HUES6 (cell line): ENCODE results near the gene ESF1.

Source experiments
- H3K27ac ChIP-seq: 2 replicates; pipeline ENCODE4 v1.7.0; 2013; ENCODE audit warnings: low read depth, mild to moderate bottlenecking, low read length, inconsistent platforms
- H3K27me3 ChIP-seq: 2 replicates; pipeline ENCODE4 v1.6.1; 2013; ENCODE audit warnings: low read length; ENCODE audit not compliant: control insufficient read depth, insufficient read depth
- H3K36me3 ChIP-seq: 2 replicates; pipeline ENCODE4 v1.6.1; 2013; ENCODE audit warnings: low read length; ENCODE audit not compliant: control insufficient read depth, insufficient read depth
- H3K4me1 ChIP-seq: 2 replicates; pipeline ENCODE4 v1.6.1; 2013; ENCODE audit warnings: low read length; ENCODE audit not compliant: control insufficient read depth, insufficient read depth
- H3K4me3 ChIP-seq: 2 replicates; pipeline ENCODE4 v1.5.1; 2013; ENCODE audit warnings: low read depth, low read length
- H3K9ac ChIP-seq: one replicate; pipeline ENCODE4 v1.6.1; 2013; ENCODE audit warnings: mild to moderate bottlenecking, low read length
- H3K9me3 ChIP-seq: 2 replicates; pipeline ENCODE4 v1.6.1; 2013; ENCODE audit warnings: low read depth, low read length; ENCODE audit not compliant: control insufficient read depth, insufficient read depth

ESF1 gene

GRCh38 chr20:13810446-13810845 is 25.7 kb upstream of the ESF1 start:
- Histone ChIP-seq H3K4me1 (no peaks in the 10 kb centered on the region), H3K36me3 (peaks cover 77% of the 10 kb centered on the region), H3K9me3 (no peaks in the 10 kb centered on the region), H3K27ac (no peak overlapping the region), H3K9ac (no peak overlapping the region), H3K27me3 (no peaks in the 10 kb centered on the region), H3K4me3 (no peak overlapping the region)

DNA sequence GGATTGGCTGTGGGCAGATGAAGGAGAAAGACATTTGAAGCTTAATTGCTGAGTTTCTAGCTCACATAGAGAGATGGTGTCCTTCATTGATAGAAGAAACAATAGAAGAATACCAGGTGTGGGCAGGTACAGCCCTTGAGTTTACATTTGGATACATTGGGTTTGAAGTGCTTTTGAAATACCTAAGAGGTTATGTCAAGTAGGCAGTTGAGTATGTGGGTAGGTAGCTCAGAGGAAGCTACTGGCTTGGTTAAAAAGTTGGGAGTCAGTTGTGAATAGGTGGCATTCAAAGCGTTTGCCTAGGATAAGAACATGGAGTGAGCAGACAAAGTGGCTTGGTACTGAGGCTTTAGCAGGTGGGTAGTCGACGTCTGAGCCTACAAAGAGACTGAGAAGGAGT is 25.1 kb upstream of the ESF1 start:
- peaks cover 75% of the 10 kb centered on the region for H3K36me3 ChIP-seq
- H3K27me3 ChIP-seq: no peaks in the 10 kb centered on the region
- H3K9ac ChIP-seq: no peak overlapping the region
- H3K27ac ChIP-seq: no peak overlapping the region
- H3K4me3 ChIP-seq: no peak overlapping the region
- H3K9me3 ChIP-seq: no peaks in the 10 kb centered on the region
- no peaks in the 10 kb centered on the region for H3K4me1 ChIP-seq

GRCh38 chr20:13809373-13809772 is 24.7 kb upstream of the ESF1 start:
- Histone ChIP-seq H3K9ac (no peak overlapping the region), H3K27ac (no peak overlapping the region), H3K9me3 (no peaks in the 10 kb centered on the region), H3K27me3 (no peaks in the 10 kb centered on the region), H3K4me3 (no peak overlapping the region), H3K4me1 (no peaks in the 10 kb centered on the region), H3K36me3 (peaks cover 74% of the 10 kb centered on the region)

DNA sequence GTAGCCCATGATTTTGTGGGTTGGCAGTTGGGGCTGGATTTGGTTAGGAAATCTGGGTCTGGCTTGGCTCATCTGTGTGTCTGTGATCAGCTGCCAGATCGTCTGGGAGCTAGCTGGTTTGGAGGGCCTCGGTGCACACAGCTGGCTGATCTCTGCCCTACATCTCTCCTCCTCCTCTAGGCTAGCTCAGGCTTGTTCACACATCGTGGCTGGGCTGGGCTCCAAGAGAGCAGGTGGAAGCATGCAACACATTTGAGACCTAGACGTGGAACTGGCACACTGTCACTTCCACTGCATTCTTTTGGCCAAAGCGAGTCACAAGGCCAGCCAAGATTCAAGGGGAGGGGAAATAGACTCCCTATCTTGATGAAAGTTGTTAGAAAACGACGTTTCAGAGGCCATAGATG is 16.0 kb upstream of the ESF1 start:
- Histone ChIP-seq H3K4me1 (no peaks in the 10 kb centered on the region), H3K27me3 (no peaks in the 10 kb centered on the region), H3K9ac (no peak overlapping the region), H3K36me3 (peaks cover 87% of the 10 kb centered on the region), H3K4me3 (no peak overlapping the region), H3K9me3 (no peaks in the 10 kb centered on the region), H3K27ac (no peak overlapping the region)

DNA sequence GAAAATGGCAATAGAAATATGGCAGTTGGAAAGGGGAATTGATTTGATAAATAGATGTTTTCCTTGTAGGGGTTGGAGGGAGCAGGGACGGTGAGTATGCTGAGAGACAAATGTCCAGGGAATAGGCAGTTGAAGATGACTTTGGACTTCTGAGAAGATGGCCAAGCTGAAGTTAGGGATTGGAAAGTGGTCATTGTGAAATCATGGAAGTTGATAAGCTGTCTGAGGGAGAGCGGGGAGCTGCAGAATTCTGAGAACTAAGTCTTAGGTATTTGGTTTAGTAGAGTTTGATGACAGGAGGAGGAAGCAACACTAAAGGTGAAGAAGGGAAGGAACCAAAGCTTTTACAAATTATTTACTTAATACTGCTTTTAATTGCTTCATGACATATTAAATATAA is 15.3 kb upstream of the ESF1 start:
- Histone ChIP-seq H3K9ac (no peak overlapping the region), H3K4me1 (no peaks in the 10 kb centered on the region), H3K4me3 (no peak overlapping the region), H3K27ac (no peak overlapping the region), H3K27me3 (no peaks in the 10 kb centered on the region), H3K36me3 (peaks cover 93% of the 10 kb centered on the region), H3K9me3 (no peaks in the 10 kb centered on the region)

DNA sequence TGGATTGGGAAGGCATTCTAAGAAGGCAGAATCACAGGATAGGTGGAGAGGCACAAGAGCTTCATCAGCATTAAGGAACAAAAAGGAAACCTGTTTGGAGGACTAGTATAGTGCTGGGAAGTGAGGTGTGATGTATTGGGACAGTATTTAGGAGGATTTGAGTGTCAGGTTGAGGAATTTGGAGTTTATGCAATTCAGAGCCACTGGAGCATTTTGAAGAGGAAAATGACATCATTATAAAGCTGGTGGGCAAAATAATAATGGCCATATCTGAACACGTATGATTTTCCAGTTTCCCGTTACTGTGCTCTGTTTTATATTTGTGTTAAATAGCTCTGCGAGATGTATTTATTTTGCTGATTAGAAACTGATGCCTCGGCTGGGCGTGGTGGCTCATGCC is 14.3 kb upstream of the ESF1 start:
- Histone ChIP-seq H3K4me1 (no peaks in the 10 kb centered on the region), H3K36me3 (peaks cover 94% of the 10 kb centered on the region), H3K4me3 (no peak overlapping the region), H3K27me3 (no peaks in the 10 kb centered on the region), H3K27ac (no peak overlapping the region), H3K9ac (no peak overlapping the region), H3K9me3 (no peaks in the 10 kb centered on the region)

DNA sequence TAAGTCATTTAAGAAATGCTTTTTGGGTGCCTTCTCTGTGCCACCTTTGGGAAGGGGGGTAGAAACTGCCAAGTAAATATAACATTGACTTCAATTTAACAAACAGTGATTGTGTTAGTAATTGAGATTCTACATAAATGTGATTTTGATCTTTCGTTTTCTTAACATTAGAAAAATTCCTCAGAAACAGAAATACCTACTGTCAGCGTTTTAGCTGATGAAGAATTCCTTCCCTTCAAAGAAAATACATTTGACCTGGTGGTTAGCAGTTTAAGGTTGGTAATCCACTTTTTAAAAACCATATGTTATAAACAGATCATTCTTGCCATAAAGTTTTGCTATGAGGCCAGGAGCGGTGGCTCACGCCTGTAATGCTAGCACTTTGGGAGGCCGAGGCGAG is 9.9 kb upstream of the ESF1 start:
- Histone ChIP-seq H3K36me3 (peaks cover 99% of the 10 kb centered on the region), H3K27ac (no peak overlapping the region), H3K4me3 (no peak overlapping the region), H3K9ac (no peak overlapping the region), H3K9me3 (no peaks in the 10 kb centered on the region), H3K4me1 (no peaks in the 10 kb centered on the region), H3K27me3 (no peaks in the 10 kb centered on the region)

DNA sequence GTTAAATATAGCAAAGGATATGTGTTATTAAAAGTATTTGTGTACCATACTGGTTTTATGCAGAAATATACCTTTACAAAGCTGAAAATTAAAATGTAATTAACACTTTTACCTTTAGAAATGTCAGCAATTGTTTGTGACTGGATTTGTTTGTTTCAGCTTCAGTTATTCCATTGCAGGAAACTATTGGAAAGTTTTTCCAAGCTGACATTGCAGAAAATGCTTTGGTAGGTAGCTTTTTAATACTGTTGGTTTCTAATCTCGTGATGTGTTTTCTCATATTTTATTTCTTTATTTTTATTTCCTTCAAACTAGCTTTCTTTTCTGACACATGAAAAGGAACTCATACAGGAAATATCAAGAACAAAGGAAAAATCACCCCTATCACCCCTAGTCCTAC is 8.3 kb upstream of the ESF1 start:
- H3K36me3 ChIP-seq: peaks cover 93% of the 10 kb centered on the region
- H3K9me3 ChIP-seq: no peaks in the 10 kb centered on the region
- H3K9ac ChIP-seq: no peak overlapping the region
- no peak overlapping the region for H3K4me3 ChIP-seq
- H3K27me3 ChIP-seq: no peaks in the 10 kb centered on the region
- no peak overlapping the region for H3K27ac ChIP-seq
- H3K4me1 ChIP-seq: no peaks in the 10 kb centered on the region

GRCh38 chr20:13791540-13792459 is 7.1 kb upstream of the ESF1 start:
- Histone ChIP-seq H3K27me3 (no peaks in the 10 kb centered on the region), H3K4me3 (no peak overlapping the region), H3K36me3 (peaks cover 83% of the 10 kb centered on the region)

DNA sequence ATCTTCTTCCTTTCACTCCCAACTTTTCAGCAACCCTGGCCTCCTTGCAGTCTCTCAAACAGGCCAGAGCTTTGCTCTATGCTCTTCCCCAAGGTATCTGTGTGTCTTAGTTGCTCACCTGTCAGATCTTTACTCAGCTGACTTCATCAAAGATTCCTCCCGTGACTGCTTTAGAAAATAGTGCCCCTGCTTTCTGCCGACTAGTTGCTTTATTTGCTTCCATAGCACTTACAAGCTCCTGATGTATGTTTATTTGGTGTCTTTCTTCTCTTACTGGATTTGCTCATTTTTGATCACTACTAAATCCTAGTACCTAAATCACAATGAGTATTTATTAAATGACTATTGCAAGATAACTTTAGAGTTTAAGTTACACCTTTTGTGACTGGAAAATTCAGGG is 6.0 kb upstream of the ESF1 start:
- peaks cover 72% of the 10 kb centered on the region for H3K36me3 ChIP-seq
- no peaks in the 10 kb centered on the region for H3K27me3 ChIP-seq
- H3K4me1 ChIP-seq: peaks cover 9% of the 10 kb centered on the region; the same call in 1 of the 2 replicates
- no peak overlapping the region for H3K27ac ChIP-seq
- no peaks in the 10 kb centered on the region for H3K9me3 ChIP-seq
- H3K4me3 ChIP-seq: no peak overlapping the region
- no peak overlapping the region for H3K9ac ChIP-seq

More at GRCh38 chr20:13791540-13792459, 7.1 kb upstream of the ESF1 start:
- H3K9me3 ChIP-seq: no peaks in the 10 kb centered on the region
- no peak overlapping the region for H3K9ac ChIP-seq
- no peak overlapping the region for H3K27ac ChIP-seq
- 0 out of 2 replicates have a peak, but pooled peaks cover under 1% of the 10 kb centered on the region for H3K4me1 ChIP-seq

GRCh38 chr20:13788167-13788834 is 3.6 kb upstream of the ESF1 start:
- no peaks in the 10 kb centered on the region for H3K9me3 ChIP-seq
- no peak overlapping the region for H3K27ac ChIP-seq
- no peak overlapping the region for H3K4me3 ChIP-seq
- peaks cover 48% of the 10 kb centered on the region for H3K36me3 ChIP-seq
- no peaks in the 10 kb centered on the region for H3K27me3 ChIP-seq
- H3K4me1 ChIP-seq: peaks cover 9% of the 10 kb centered on the region; the same call in 1 of the 2 replicates
- no peak overlapping the region for H3K9ac ChIP-seq
